Thyroid gland (tissue), 4 donors: ENCODE results near the gene BACH1. TPM values are rescaled to one million over a fixed set of nuclear protein-coding genes. Genes with fewer than 3 reads are reported as not detected.

Experiments
- DNase-seq, 2 donors: peaks; one replicate each; pipeline ENCODE4 v3.0.0-alpha.2; 2019
- H3K27ac ChIP-seq, 3 donors: fragments of 200-600 bp; sonication (generic); 1 replicate in 2 of 3; 2 replicates in 1 of 3; pipeline ENCODE4 v1.5.1; 2016 to 2019; ENCODE audit warnings: mild to moderate bottlenecking in 1 of 3, moderate library complexity in 1 of 3
- H3K27me3 ChIP-seq: fragments of 200-600 bp; sonication (generic); one replicate; pipeline ENCODE4 v1.5.1; 2019
- H3K36me3 ChIP-seq, 2 donors: fragments of 200-600 bp; sonication (generic); one replicate each; pipeline ENCODE4 v1.5.1; 2016 to 2019
- H3K4me1 ChIP-seq, 2 donors: fragments of 200-600 bp; sonication (generic); one replicate each; pipeline ENCODE4 v1.5.1; 2017 to 2019
- H3K4me3 ChIP-seq, 3 donors: fragments of 200-600 bp; sonication (generic); replicated peaks in 1 of 3; 1 replicate in 2 of 3; 2 replicates in 1 of 3; pipeline ENCODE4 v1.5.1; 2016; ENCODE audit warnings: mild to moderate bottlenecking in 1 of 3
- H3K9me3 ChIP-seq: fragments of 200-600 bp; sonication (generic); one replicate; pipeline ENCODE4 v1.5.1; 2017
- POLR2A ChIP-seq, 2 donors: fragments of 450-650 bp; IDR thresholded peaks; one replicate each; pipeline ENCODE4 v1.6.1; 2017; ENCODE audit warnings: antibody characterized with exemption in 2 of 2, mild to moderate bottlenecking in 2 of 2, moderate library complexity in 1 of 2
- WGBS, 2 donors: methylation state at CpG; one replicate each; pipeline ENCODE4 v1.1.5; 2017; 5-methylcytosine and 5-hydroxymethylcytosine counted together
- intact Hi-C: fragments of 100-400 bp; cut with DNase I; formaldehyde crosslinking; loops from one replicate; pipeline ENCODE4 v1.15.1; 2023
- total RNA-seq, 4 donors: library from RNA; depleted of rRNA; stranded (reverse); fragments of >200 nt; gene quantifications; one replicate each; pipeline ENCODE4 v1.2.3, GENCODE V29; 2016
- TF ChIP-seq, protein P1 (sequence below), 6 experiments: fragments of 200-600 bp in 3 of 6; fragments of 450-650 bp in 3 of 6; sonication (generic) in 3 of 6; IDR thresholded peaks; one replicate each; pipeline ENCODE4 v1.5.1; 2016 to 2019; ENCODE audit warnings: antibody characterized with exemption in 6 of 6, mild to moderate bottlenecking in 2 of 6, inconsistent platforms in 1 of 6, moderate library complexity in 1 of 6

Gene BACH1
- total RNA-seq, 4 donors from 2014 or later = 36.3 to 89.9 (median 64.9) TPM

DNA sequence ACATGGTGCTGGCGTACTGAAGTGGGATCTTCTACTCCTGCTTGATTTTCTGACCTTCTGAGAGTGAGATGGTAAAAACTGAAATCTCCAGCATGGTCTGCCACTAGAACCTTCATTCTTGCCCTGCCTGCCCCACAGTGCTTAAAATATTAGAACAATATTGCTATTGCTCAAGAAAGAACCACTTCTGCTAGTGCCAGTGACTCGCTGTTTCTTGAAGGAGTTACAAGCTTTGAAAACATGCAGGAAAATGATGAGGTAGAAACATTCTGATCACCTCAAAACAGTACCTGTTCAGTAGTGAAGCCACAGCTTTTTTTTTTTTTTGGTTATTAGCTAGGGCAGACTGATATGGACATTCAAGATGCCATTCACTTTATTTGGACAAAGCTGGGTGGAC, 95.3 kb downstream of the BACH1 start:
- intact Hi-C loops = no loop called here
- 95% methylated on average over 2 of the region's 2 CpGs for WGBS, 2 donors
- DNase-seq = no peak
- no peaks in the 10 kb centered on the region for H3K36me3 ChIP-seq
- no peak for TF ChIP-seq POLR2A (IDR thresholded peaks at IDR 0.05)
- TF ChIP-seq, protein P1, sequence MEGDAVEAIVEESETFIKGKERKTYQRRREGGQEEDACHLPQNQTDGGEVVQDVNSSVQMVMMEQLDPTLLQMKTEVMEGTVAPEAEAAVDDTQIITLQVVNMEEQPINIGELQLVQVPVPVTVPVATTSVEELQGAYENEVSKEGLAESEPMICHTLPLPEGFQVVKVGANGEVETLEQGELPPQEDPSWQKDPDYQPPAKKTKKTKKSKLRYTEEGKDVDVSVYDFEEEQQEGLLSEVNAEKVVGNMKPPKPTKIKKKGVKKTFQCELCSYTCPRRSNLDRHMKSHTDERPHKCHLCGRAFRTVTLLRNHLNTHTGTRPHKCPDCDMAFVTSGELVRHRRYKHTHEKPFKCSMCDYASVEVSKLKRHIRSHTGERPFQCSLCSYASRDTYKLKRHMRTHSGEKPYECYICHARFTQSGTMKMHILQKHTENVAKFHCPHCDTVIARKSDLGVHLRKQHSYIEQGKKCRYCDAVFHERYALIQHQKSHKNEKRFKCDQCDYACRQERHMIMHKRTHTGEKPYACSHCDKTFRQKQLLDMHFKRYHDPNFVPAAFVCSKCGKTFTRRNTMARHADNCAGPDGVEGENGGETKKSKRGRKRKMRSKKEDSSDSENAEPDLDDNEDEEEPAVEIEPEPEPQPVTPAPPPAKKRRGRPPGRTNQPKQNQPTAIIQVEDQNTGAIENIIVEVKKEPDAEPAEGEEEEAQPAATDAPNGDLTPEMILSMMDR (IDR thresholded peaks at IDR 0.05) = no peak
- H3K27me3 ChIP-seq = no peaks in the 10 kb centered on the region
- no peaks in the 10 kb centered on the region for H3K4me1 ChIP-seq
- H3K27ac ChIP-seq = no peak overlapping the region
- no peaks in the 10 kb centered on the region for H3K9me3 ChIP-seq
- H3K4me3 ChIP-seq = no peak overlapping the region

Other genes starting within 250 kb of the BACH1 start
- 10 to 100 TPM; 75.4 to 99.3 (median 86.7) TPM for gene CCT8, start 225.3 kb upstream of the BACH1 start, total RNA-seq
- 1 to 10 TPM; 4.1 to 8.0 (median 4.9) TPM for gene MAP3K7CL, start 168.3 kb upstream of the BACH1 start, total RNA-seq